GM23338 (cell line): Measurements from ENCODE around the gene CDC42BPB. TPM values are rescaled to one million over a fixed set of nuclear protein-coding genes. Genes with fewer than 3 reads are reported as not detected.

Experiments used
- ATAC-seq: fragments of 200-7000 bp; cut with Tn5 transposase; 3 replicates; pipeline ENCODE4 v1.9.1; 2020
- DNase-seq: peaks from one replicate; pipeline ENCODE4 v3.0.0-alpha.2; 2015; ENCODE audit warnings: low spot score
- H2AFZ ChIP-seq: fragments of 200-600 bp; sonication (generic); 2 replicates; pipeline ENCODE4 v1.8.0; 2016; ENCODE audit warnings: antibody characterized with exemption, mild to moderate bottlenecking, moderate library complexity
- H3F3A ChIP-seq: fragments of 200-600 bp; sonication (generic); replicated peaks from 2 replicates; pipeline ENCODE4 v1.8.0; 2017; ENCODE audit warnings: antibody characterized with exemption, mixed run types, low read depth
- H3K27ac ChIP-seq: fragments of 200-600 bp; sonication (generic); 2 replicates; pipeline ENCODE4 v1.6.1; 2016; ENCODE audit warnings: low read depth
- H3K27me3 ChIP-seq: fragments of 200-600 bp; sonication (generic); 2 replicates; pipeline ENCODE4 v1.8.0; 2016; ENCODE audit warnings: mild to moderate bottlenecking, mixed run types, moderate library complexity; ENCODE audit not compliant: insufficient read depth
- H3K36me3 ChIP-seq: fragments of 200-600 bp; sonication (generic); 2 replicates; pipeline ENCODE4 v1.8.0; 2016; ENCODE audit warnings: mild to moderate bottlenecking; ENCODE audit not compliant: insufficient read depth
- H3K4me1 ChIP-seq: fragments of 200-600 bp; sonication (generic); 2 replicates; pipeline ENCODE4 v1.8.0; 2016; ENCODE audit warnings: mild to moderate bottlenecking, moderate library complexity; ENCODE audit not compliant: insufficient read depth
- H3K4me2 ChIP-seq: fragments of 200-600 bp; sonication (generic); 2 replicates; pipeline ENCODE4 v1.7.1; 2017; ENCODE audit warnings: mixed run types
- H3K4me3 ChIP-seq: fragments of 200-600 bp; sonication (generic); 2 replicates; pipeline ENCODE4 v1.6.1; 2016; ENCODE audit warnings: mixed run types
- H3K79me2 ChIP-seq: fragments of 200-600 bp; sonication (generic); replicated peaks from 2 replicates; pipeline ENCODE4 v1.8.0; 2017; ENCODE audit warnings: mild to moderate bottlenecking; ENCODE audit not compliant: insufficient read depth
- H3K9me2 ChIP-seq: fragments of 200-600 bp; sonication (generic); 2 replicates; pipeline ENCODE4 v1.8.0; 2017; ENCODE audit not compliant: insufficient read depth
- H4K20me1 ChIP-seq: fragments of 200-600 bp; sonication (generic); replicated peaks from 2 replicates; pipeline ENCODE4 v1.8.0; 2017; ENCODE audit warnings: mild to moderate bottlenecking; ENCODE audit not compliant: insufficient read depth
- H3K27ac Mint-ChIP-seq: 2 replicates; pipeline ENCODE4 v1.8.0; 2020; ENCODE audit warnings: inconsistent platforms, mild to moderate bottlenecking, moderate library complexity, mixed read lengths
- H3K27me3 Mint-ChIP-seq: 3 replicates; pipeline ENCODE4 v1.8.0; 2022; ENCODE audit warnings: low read depth, mild to moderate bottlenecking, moderate library complexity, mixed read lengths, inconsistent platforms; ENCODE audit not compliant: insufficient read depth, poor library complexity
- H3K36me3 Mint-ChIP-seq: 3 replicates; pipeline ENCODE4 v1.8.0; 2021; ENCODE audit warnings: low read depth, mild to moderate bottlenecking, inconsistent platforms, moderate library complexity, mixed read lengths
- H3K4me1 Mint-ChIP-seq: 3 replicates; pipeline ENCODE4 v1.8.0; 2020; ENCODE audit warnings: mild to moderate bottlenecking, inconsistent platforms, mixed read lengths
- H3K4me3 Mint-ChIP-seq: 3 replicates; pipeline ENCODE4 v1.8.0; 2021; ENCODE audit warnings: moderate library complexity, mild to moderate bottlenecking, inconsistent platforms, mixed read lengths
- H3K9me3 Mint-ChIP-seq: 3 replicates; pipeline ENCODE4 v1.8.0; 2020; ENCODE audit warnings: moderate library complexity, mild to moderate bottlenecking, inconsistent platforms, mixed read lengths
- ETS1 ChIP-seq: IDR thresholded peaks from 2 replicates; pipeline ENCODE4 v1.6.1; 2016; ENCODE audit warnings: antibody characterized with exemption
- EZH2 ChIP-seq: fragments of 200-600 bp; sonication (generic); IDR thresholded peaks from one replicate; pipeline ENCODE4 v1.8.0; 2017; ENCODE audit warnings: antibody characterized with exemption, mild to moderate bottlenecking, low read depth; ENCODE audit not compliant: unreplicated experiment
- STAT1 ChIP-seq: IDR thresholded peaks from one replicate; pipeline ENCODE4 v1.6.1; 2016; ENCODE audit warnings: antibody characterized with exemption; ENCODE audit not compliant: unreplicated experiment
- ZNF114 ChIP-seq: fragments of 250-450 bp; sonication (Bioruptor Pico); IDR thresholded peaks from 2 replicates; pipeline ENCODE4 v1.5.0; 2020; ENCODE audit warnings: mild to moderate bottlenecking, moderate library complexity
- ZNF331 ChIP-seq: fragments of 250-450 bp; sonication (Bioruptor Pico); IDR thresholded peaks from 2 replicates; pipeline ENCODE4 v1.5.0; 2020; ENCODE audit warnings: low read depth, mild to moderate bottlenecking, moderate library complexity
- polyA plus RNA-seq: library from polyadenylated mRNA; unstranded; fragments of >200 nt; fragmentation: Nextera tagmentation; extraction: Ambion mirVana; gene quantifications from 2 replicates; pipeline ENCODE4 v1.2.1, GENCODE V29; 2016
- total RNA-seq: library from RNA; depleted of rRNA; stranded (reverse); fragments of >200 nt; shearing (Covaris generic); gene quantifications from 2 replicates; pipeline ENCODE4 v1.2.3, GENCODE V29; 2014
- TF ChIP-seq, protein P1 (sequence below), 2 experiments: fragments of 200-600 bp in 1 of 2; sonication (generic) in 1 of 2; conservative IDR thresholded peaks; 2 replicates each; pipeline versions ENCODE4 v1.5.1 to v1.6.1; 2016 to 2017; ENCODE audit warnings: antibody characterized with exemption in 2 of 2, low read depth in 2 of 2, mild to moderate bottlenecking in 2 of 2, moderate library complexity in 1 of 2

Gene CDC42BPB
- total and polyA plus RNA-seq, 2 experiments from 2014 or later = 12.3 to 127 TPM

DNA sequence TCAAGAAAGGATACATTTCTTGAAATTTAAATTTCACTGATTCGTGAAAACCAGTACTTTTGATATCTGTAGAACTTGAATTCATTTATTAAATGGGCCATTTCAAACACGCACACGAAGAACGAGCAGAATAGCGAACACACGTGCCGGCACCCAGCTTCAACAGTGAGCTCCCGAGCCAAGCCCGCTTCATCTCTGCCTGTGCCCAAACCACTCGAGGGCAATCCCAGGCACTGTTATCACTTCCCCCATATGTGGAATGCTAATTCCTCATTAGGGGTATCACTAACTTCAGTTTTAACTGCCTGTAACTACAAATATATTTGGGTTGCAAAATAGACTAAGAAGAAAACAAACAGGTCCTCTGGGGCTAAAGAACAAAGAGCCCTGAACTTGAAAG lies 86.9 kb downstream of the CDC42BPB start:
- peaks cover 41% of the 10 kb centered on the region for H3K36me3 ChIP-seq
- no peak for ATAC-seq
- peaks cover 79% of the 10 kb centered on the region for H3K36me3 Mint-ChIP-seq

GRCh38 chr14:102969901-102970300 lies 87.4 kb downstream of the CDC42BPB start:
- DNase-seq (no peak), ATAC-seq (no peak)
- no peak overlapping the region; the same call in 1 of the 2 replicates for H3K27ac ChIP-seq
- no peak overlapping the region for H3K4me2 ChIP-seq
- H2AFZ ChIP-seq = no peak overlapping the region
- no peaks in the 10 kb centered on the region for H3K4me1 ChIP-seq
- peaks cover 42% of the 10 kb centered on the region for H3K36me3 ChIP-seq
- Mint-ChIP-seq H3K27ac (no peak overlapping the region), H3K9me3 (no peaks in the 10 kb centered on the region), H3K27me3 (peaks cover 12% of the 10 kb centered on the region), H3K4me3 (no peak overlapping the region), H3K4me1 (no peaks in the 10 kb centered on the region), H3K36me3 (peaks cover 80% of the 10 kb centered on the region)
- no peaks in the 10 kb centered on the region for H3K79me2 ChIP-seq
- H3K9me2 ChIP-seq = no peaks in the 10 kb centered on the region
- H3K27me3 ChIP-seq = no peaks in the 10 kb centered on the region
- H3F3A ChIP-seq = peaks cover 12% of the 10 kb centered on the region; the same call in 1 of the 2 replicates
- no peak for TF ChIP-seq EZH2
- H4K20me1 ChIP-seq = no peaks in the 10 kb centered on the region; the same call in 1 of the 2 replicates
- no peak overlapping the region for H3K4me3 ChIP-seq

More for the DNA sequence above, 86.9 kb downstream of the CDC42BPB start:
- Histone ChIP-seq H3K27me3 (no peaks in the 10 kb centered on the region), H3K4me2 (no peak overlapping the region), H3K4me1 (no peaks in the 10 kb centered on the region), H2AFZ (no peak overlapping the region), H4K20me1 (no peaks in the 10 kb centered on the region; the same call in 1 of the 2 replicates), H3F3A (peaks cover 12% of the 10 kb centered on the region; the same call in 1 of the 2 replicates), H3K27ac (no peak overlapping the region), H3K4me3 (no peak overlapping the region), H3K9me2 (no peaks in the 10 kb centered on the region), H3K79me2 (no peaks in the 10 kb centered on the region)
- Mint-ChIP-seq H3K27me3 (peaks cover 12% of the 10 kb centered on the region), H3K27ac (no peak overlapping the region), H3K9me3 (no peaks in the 10 kb centered on the region), H3K4me1 (no peaks in the 10 kb centered on the region), H3K4me3 (no peak overlapping the region)
- no peak for TF ChIP-seq ZNF331 (CRISPR knock-in tag)
- TF ChIP-seq STAT1 = no peak
- no peak for TF ChIP-seq ETS1
- TF ChIP-seq, protein P1, sequence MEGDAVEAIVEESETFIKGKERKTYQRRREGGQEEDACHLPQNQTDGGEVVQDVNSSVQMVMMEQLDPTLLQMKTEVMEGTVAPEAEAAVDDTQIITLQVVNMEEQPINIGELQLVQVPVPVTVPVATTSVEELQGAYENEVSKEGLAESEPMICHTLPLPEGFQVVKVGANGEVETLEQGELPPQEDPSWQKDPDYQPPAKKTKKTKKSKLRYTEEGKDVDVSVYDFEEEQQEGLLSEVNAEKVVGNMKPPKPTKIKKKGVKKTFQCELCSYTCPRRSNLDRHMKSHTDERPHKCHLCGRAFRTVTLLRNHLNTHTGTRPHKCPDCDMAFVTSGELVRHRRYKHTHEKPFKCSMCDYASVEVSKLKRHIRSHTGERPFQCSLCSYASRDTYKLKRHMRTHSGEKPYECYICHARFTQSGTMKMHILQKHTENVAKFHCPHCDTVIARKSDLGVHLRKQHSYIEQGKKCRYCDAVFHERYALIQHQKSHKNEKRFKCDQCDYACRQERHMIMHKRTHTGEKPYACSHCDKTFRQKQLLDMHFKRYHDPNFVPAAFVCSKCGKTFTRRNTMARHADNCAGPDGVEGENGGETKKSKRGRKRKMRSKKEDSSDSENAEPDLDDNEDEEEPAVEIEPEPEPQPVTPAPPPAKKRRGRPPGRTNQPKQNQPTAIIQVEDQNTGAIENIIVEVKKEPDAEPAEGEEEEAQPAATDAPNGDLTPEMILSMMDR (conservative IDR thresholded peaks at IDR 0.05; ENCODE audit: low read depth in 2 of 2) = no peak
- no peak for TF ChIP-seq EZH2
- no peak for TF ChIP-seq ZNF114 (CRISPR knock-in tag)
- no peak for DNase-seq
